Upper lobe of left lung (tissue), 4 donors: ENCODE results near the gene SLC22A2.

Experiments used
- CTCF ChIP-seq, 6 experiments: fragments of 450-650 bp in 4 of 6; fragments of 200-600 bp in 2 of 6; sonication (generic) in 2 of 6; IDR thresholded peaks; one replicate each; pipeline ENCODE4 v1.5.1; 2016 to 2019; ENCODE audit warnings: antibody characterized with exemption in 6 of 6
- POLR2AphosphoS5 ChIP-seq, 2 donors: sonication (generic); formaldehyde crosslinking; IDR thresholded peaks; one replicate each; pipeline ENCODE4 v1.5.1; 2017; ENCODE audit warnings: antibody characterized with exemption in 2 of 2

GRCh38 chr6:160253292-160253691 is 5.3 kb downstream of the SLC22A2 start:
- no peak for TF ChIP-seq CTCF (IDR thresholded peaks at IDR 0.05)
- TF ChIP-seq POLR2AphosphoS5 (IDR thresholded peaks at IDR 0.05) = no peak
